Activated CD8-positive, alpha-beta memory T cell treated with anti-CD3 and anti-CD28 coated beads, Interleukin-2, amount 50 U/mL, for 48 hours (primary cell): ENCODE measurements around the gene STX4.

Source experiments
- DNase-seq: peaks from one replicate; pipeline ENCODE4 v3.0.0-alpha.2; 2020

STX4 gene

GRCh38 chr16:31022544-31023251 is 10.7 kb upstream of the STX4 start:
- DNase-seq: no peak

- no peak for DNase-seq
Observed at GRCh38 chr16:31023252-31023602, 10.1 kb upstream of the STX4 start.

GRCh38 chr16:31023627-31024226 is 9.6 kb upstream of the STX4 start:
- DNase-seq: no peak

- DNase-seq: no peak
Observed at GRCh38 chr16:31025339-31025738, 8.0 kb upstream of the STX4 start.

DNA sequence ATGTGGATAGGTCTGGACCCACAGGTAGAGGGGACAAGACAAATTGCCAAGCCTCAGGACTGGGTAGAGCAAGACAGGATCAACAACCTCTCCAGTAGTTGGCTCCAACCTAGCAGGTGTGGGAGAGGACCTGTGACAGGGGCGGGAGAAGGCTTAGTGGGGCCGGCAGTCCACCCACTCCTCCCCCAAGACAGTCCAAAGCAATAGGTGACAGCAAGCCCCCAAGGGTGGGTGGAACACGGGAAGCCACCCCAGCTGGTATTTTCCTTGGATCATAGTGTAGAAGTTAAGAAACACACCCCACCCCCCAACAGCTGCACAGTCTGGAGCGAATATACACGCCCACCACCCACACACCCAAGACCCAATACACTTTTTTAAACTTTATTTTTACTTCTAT is 4.1 kb upstream of the STX4 start:
- DNase-seq: no peak

- no peak for DNase-seq
Observed at GRCh38 chr16:31031276-31031675, 2.1 kb upstream of the STX4 start.

DNA sequence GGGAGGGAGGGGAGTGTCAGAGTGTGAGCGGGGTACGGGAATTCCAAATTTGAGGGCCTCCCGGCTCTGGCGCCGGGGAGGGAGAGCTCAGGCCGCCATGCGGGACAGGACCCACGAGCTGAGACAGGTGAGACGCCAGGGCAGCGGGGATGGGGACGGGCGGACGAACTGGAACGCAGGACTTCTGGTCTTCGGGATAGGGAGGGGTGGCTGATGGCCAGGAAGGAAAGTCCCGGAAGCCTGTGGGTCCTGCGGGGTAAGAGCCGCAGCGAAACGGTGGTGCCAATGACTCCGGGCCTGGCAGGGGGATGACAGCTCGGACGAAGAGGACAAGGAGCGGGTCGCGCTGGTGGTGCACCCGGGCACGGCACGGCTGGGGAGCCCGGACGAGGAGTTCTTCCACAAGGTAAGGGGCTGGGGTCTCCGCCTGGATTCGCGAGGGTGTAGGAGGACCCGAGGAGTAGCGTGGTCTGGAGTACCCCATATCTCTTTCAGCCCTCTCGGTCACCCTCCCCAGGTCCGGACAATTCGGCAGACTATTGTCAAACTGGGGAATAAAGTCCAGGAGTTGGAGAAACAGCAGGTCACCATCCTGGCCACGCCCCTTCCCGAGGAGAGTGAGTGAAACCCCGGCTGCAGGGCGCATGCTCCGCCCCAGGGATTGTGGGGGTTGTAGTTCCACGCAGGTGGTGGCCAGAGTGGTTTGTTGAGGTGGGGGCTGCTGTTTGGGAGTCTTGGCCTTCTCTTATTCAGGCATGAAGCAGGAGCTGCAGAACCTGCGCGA is 543 bp downstream of the STX4 start:
- peak; percentile 91 for DNase-seq

- DNase-seq: no peak
Observed at GRCh38 chr16:31036691-31037090, 3.3 kb downstream of the STX4 start.

GRCh38 chr16:31038993-31039392 is 5.6 kb downstream of the STX4 start:
- no peak for DNase-seq

DNA sequence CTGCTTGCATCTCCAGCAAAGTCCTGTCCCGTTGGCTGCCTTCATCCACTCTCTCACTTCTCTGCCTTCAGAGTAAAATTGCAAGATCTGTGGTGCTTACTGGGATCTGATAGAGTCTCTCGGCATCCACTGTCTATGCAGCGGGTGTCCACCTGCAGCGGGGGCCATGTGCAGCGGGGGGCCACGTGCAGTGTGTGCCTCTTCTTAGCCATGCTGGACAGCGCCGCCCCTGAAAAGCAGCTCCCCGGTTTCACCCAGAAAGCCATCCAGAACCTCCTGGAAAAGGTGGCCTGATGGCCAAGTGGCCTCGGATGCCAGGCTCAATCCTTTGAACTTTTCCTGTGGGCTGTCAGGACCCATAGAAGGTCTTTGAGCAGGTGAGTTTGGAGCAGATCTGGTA is 9.5 kb downstream of the STX4 start:
- DNase-seq: no peak

DNA sequence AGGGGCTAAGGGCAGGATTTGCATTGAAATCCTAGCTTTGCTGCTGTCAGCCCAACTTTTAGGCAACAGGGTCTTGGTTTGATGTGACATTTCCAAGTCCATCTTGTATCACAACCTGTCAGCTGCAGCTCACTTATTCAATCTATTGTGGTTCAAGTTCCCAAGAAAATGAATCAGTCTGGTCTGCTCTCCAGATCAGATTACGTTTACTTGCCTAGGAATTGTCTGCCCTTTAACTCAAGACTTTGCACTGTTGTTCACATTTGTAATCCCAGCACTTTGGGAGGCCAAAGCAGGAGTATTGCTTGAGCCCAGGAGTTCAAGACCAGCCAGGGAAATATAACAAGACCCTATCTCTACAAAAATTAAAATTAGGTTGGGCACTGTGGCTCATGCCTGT is 10.0 kb downstream of the STX4 start:
- no peak for DNase-seq

DNA sequence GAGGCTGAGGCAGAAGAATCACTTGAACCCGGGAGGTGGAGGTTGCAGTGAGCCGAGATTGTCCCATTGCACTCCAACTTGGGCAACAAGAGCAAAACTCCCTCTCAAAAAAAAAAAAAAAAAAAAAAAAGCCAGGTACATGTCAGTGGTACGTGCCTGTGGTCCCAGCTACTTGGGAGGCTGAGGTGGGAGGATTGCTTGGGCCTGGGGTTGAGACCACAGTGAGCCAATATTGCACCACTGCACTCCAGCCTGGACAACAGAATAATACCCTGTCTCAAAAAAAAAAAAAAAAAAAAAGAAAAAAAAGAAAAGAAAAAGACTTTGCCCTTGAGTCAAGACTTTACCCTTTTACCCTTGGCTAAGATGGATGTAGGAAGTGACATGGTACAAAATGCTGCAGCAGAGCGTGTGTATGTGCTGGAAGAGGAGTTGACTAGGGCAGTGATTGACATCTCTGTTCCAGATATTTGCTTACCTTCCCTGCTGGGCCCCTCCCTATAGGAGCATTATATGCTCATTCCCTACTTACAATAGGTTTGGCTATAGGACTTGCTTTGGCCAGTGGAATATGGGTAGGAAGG is 10.6 kb downstream of the STX4 start:
- DNase-seq: no peak

GRCh38 chr16:31050280-31051030 is 17.1 kb downstream of the STX4 start:
- no peak for DNase-seq

- DNase-seq: no peak
Observed at GRCh38 chr16:31052114-31052513, 18.8 kb downstream of the STX4 start.

GRCh38 chr16:31055613-31056012 is 22.3 kb downstream of the STX4 start:
- DNase-seq: no peak

DNA sequence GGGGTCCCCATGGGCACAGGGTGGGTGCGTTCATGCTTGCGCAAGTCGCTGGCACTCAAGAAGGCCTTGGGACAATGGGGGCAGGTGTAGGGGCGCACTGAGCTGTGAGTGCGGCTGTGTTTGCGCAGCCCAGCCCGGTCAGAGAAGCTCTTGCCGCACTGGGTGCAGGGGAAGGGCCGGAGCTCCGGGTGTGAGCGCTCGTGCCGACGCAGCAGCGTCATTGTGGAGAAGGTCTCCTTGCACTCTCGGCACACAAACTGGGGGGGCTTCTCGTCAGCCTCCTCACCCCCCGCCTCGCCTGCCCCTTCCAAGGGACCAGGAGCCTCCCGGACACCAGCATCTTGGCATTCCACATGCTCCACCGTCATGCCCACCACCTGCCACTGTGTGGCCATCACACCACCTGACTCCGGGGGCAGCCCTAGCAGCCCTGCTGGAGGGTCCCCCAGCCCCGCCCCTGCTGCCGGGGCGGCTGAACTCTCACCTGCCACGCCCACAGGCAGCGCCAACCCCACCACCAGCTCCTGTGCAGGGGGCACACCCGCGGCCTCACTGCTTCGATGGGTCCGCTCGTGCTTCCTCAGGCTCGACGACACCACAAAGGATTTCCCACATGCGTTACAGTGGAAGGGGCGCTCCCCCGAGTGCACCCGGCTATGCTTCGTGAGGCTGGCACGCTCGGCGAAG is 27.9 kb downstream of the STX4 start:
- no peak for DNase-seq

DNA sequence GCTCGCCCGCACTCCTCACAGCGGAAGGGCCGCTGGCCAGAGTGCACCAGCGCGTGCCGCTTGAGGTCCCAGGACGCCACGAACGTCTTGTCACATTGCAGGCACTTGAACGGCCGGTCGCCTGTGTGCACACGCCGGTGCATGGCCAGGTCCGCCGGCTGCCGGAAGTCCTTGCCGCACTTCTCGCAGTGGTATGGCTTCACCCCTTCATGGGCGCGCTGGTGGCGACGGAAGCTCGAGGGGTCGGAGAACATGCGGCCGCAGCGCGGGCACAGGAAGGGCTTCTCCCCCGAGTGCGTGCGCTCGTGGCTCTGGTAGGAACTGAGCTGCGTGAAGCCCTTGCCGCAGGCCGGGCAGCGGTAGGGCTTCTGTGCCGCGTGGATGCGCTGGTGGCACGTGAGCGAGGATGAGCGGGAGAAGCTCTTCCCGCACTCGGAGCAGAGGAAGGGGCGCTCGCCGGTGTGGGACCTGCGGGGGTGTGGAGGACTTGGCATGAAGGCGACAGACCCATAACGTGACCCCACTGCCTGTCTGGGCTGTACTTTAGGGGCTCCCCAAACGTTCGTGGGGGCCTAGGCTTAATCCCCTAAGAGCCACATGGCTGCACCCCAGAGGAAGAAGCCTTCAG is 28.6 kb downstream of the STX4 start:
- DNase-seq: no peak

DNA sequence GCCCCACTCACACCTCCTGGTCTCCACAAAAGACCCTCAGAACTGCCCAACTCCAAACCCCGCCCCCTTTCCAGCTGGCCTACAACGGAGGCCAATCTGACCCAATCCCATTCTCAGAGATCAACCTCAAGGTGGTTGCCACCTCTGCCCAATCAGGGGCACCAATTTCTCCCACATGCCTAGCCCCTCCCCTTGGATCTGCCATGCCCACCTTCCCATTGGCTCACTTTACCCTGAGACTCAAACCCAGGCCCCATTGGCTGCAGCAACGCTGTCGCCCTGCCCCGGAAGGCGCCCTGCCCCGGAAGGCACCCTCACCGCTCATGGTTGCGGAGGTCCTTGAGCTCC is 30.1 kb downstream of the STX4 start:
- DNase-seq: no peak

DNA sequence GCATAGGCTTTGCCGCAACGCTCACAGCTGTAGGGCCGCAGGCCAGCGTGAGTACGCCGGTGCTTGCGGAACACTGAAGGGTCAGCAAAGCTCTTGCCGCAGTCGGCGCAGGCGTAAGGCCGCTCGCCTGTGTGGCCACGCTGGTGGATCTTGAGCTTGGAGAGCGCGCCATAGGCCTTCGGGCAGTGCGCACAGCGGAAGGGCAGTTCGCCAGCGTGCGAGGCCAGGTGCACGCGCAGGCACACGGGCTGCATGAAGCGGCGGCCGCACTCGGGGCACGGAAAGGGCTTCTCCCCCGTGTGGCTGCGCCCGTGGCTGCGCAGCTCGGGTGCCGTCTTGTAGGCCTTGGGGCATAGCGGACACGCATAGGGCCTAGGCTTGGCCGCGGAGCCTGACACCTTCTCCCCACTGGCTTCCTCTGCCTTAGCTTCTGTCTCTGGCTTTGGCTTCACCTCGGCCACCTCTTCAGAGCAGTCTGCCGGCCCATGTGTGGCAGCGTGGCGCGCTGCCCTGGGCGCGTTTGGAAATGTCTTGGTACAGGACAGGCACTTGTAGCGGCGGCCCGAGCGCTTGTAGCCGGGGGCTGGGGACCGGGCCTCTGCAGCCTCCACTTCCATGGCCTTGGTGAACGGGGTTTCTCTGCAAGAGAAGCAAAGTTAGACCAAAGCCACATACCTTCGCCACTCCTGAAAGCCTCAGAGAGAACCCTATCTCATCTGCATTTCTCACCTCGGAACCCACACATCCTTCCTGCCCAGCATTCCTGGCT is 30.7 kb downstream of the STX4 start:
- no peak for DNase-seq

DNA sequence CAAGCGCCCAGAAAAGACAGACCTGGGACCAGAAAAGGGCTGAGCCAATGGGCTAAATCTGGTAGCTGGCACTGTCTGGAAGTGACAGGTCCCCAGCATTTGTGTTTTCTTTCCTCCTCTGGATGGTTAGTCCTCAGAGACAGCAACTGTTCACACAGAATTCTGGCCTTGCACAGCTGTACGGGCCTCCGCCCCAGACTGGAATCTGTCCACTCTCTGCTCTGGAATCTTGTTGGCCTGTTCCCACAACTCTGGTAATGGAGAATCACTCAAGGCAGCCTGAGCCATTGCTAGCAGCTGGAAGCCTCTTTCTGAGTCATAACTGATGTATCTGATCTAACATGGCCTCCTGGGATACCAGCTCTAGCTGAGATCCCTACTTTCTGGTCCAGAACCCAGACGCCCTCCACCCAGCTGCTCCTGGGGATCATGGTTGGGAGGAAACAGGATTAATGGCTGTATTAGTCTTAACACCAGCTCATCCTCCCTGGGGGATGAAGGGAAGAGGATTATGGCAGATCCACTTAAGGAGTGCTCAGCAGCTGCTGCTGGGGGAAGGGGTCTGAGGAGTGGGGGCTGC is 31.6 kb downstream of the STX4 start:
- DNase-seq: no peak

- DNase-seq: no peak
Observed at GRCh38 chr16:31067342-31067741, 34.0 kb downstream of the STX4 start.
